SU-DHL-6 (cell line): ENCODE results near the gene DIS3L2.

Experiments used
- CTCF ChIP-seq: fragments of 200-600 bp; sonication (generic); IDR thresholded peaks from one replicate; pipeline ENCODE4 v1.5.1; 2017; ENCODE audit warnings: antibody characterized with exemption, mild to moderate bottlenecking, low read length, moderate library complexity; ENCODE audit not compliant: insufficient read depth, poor library complexity, severe bottlenecking
- EZH2phosphoT487 ChIP-seq: fragments of 200-600 bp; sonication (generic), shearing (Covaris generic); conservative IDR thresholded peaks from 2 replicates; pipeline ENCODE4 v1.6.1; 2018; ENCODE audit warnings: mild to moderate bottlenecking, antibody characterized with exemption, low read length, moderate library complexity, mixed read lengths

GRCh38 chr2:232321156-232321816 is 359.8 kb downstream of the DIS3L2 start:
- TF ChIP-seq EZH2phosphoT487 (no peak), CTCF (no peak)
